Spinal cord (tissue), 10 donors: ENCODE data around the gene GAS2L1. TPM values are rescaled to one million over a fixed set of nuclear protein-coding genes. Genes with fewer than 3 reads are reported as not detected.
A peak's percentile ranks its signal among the peaks of the same experiment; 100 is the strongest.

Experiments
- DNase-seq, 6 donors: peaks; one replicate each; pipeline versions ENCODE4 v3.0.0 to v3.0.0-alpha.2; 2013 to 2015; ENCODE audit warnings: low spot score in 6 of 6, low read depth in 4 of 6
- H3K27ac ChIP-seq: one replicate; pipeline ENCODE4 v1.5.1; 2013; ENCODE audit warnings: low read depth, low read length, control low read depth
- H3K27me3 ChIP-seq: one replicate; pipeline ENCODE4 v1.6.1; 2013; ENCODE audit warnings: low read length; ENCODE audit not compliant: control insufficient read depth, insufficient read depth
- H3K36me3 ChIP-seq: one replicate; pipeline ENCODE4 v1.6.1; 2013; ENCODE audit warnings: low read length; ENCODE audit not compliant: control insufficient read depth, insufficient read depth
- H3K4me1 ChIP-seq: one replicate; pipeline ENCODE4 v1.6.1; 2013; ENCODE audit warnings: low read length; ENCODE audit not compliant: control insufficient read depth, insufficient read depth
- H3K4me3 ChIP-seq: one replicate; pipeline ENCODE4 v1.5.1; 2013; ENCODE audit warnings: low read depth, low read length, control low read depth
- H3K9me3 ChIP-seq: one replicate; pipeline ENCODE4 v1.6.1; 2013; ENCODE audit warnings: low read length; ENCODE audit not compliant: control insufficient read depth, insufficient read depth
- WGBS: methylation state at CpG from one replicate; pipeline ENCODE4 v1.1.5; 2013; ENCODE audit warnings: missing lambda C conversion rate; ENCODE audit not compliant: insufficient coverage; 5-methylcytosine and 5-hydroxymethylcytosine counted together
- polyA plus RNA-seq, 2 donors: library from polyadenylated mRNA; unstranded; fragments of 120-200 nt; gene quantifications; one replicate each; pipeline ENCODE4 v1.2.1, GENCODE V29; 2013; ENCODE audit not compliant: insufficient read length in 2 of 2
- total RNA-seq, 2 donors: library from RNA; depleted of rRNA in 1 of 2; stranded (reverse); fragments of 120-200 nt in 1 of 2; fragments of >200 nt in 1 of 2; gene quantifications; one replicate each; pipeline versions ENCODE4 v1.2.3 to v1.2.4, GENCODE V29; 2013 to 2014
- donor health status: healthy.

The GAS2L1 gene
- total and polyA plus RNA-seq, 4 donors: 5.7 to 28.4 (median 15.2) TPM

GRCh38 chr22:29338398-29338797, 31.9 kb downstream of the GAS2L1 start:
- no peak for DNase-seq
- Histone ChIP-seq H3K36me3 (peaks cover 99% of the 10 kb centered on the region), H3K27ac (no peak overlapping the region), H3K4me3 (no peak overlapping the region), H3K27me3 (no peaks in the 10 kb centered on the region), H3K4me1 (peaks cover 18% of the 10 kb centered on the region), H3K9me3 (no peaks in the 10 kb centered on the region)
- 96% methylated on average over 3 of the region's 6 CpGs for WGBS

GRCh38 chr22:29339381-29340235, 33.2 kb downstream of the GAS2L1 start:
- H3K27ac ChIP-seq: no peak overlapping the region
- no peak overlapping the region for H3K4me3 ChIP-seq
- peaks cover 92% of the 10 kb centered on the region for H3K36me3 ChIP-seq
- DNase-seq: no peak
- no peaks in the 10 kb centered on the region for H3K9me3 ChIP-seq
- H3K4me1 ChIP-seq: peaks cover 30% of the 10 kb centered on the region
- WGBS: 95% methylated on average over 14 of the region's 23 CpGs
- no peaks in the 10 kb centered on the region for H3K27me3 ChIP-seq

- Histone ChIP-seq H3K4me3 (no peak overlapping the region), H3K4me1 (peaks cover 37% of the 10 kb centered on the region), H3K9me3 (no peaks in the 10 kb centered on the region), H3K27me3 (no peaks in the 10 kb centered on the region), H3K27ac (no peak overlapping the region), H3K36me3 (peaks cover 82% of the 10 kb centered on the region)
- 93% methylated on average over 8 of the region's 8 CpGs for WGBS
- DNase-seq: no peak
Observed at GRCh38 chr22:29340566-29340965, 34.1 kb downstream of the GAS2L1 start.

GRCh38 chr22:29341056-29341848, 34.8 kb downstream of the GAS2L1 start:
- DNase-seq: no peak
- H3K27me3 ChIP-seq: no peaks in the 10 kb centered on the region
- WGBS: 98% methylated on average over 19 of the region's 25 CpGs
- H3K4me1 ChIP-seq: peaks cover 43% of the 10 kb centered on the region
- H3K9me3 ChIP-seq: no peaks in the 10 kb centered on the region
- no peak overlapping the region for H3K4me3 ChIP-seq
- no peak overlapping the region for H3K27ac ChIP-seq
- peaks cover 79% of the 10 kb centered on the region for H3K36me3 ChIP-seq

GRCh38 chr22:29341849-29342127, 35.3 kb downstream of the GAS2L1 start:
- Histone ChIP-seq H3K36me3 (peaks cover 79% of the 10 kb centered on the region), H3K4me3 (no peak overlapping the region), H3K4me1 (peaks cover 48% of the 10 kb centered on the region), H3K27me3 (no peaks in the 10 kb centered on the region), H3K27ac (no peak overlapping the region), H3K9me3 (no peaks in the 10 kb centered on the region)
- WGBS: 94% methylated on average over 2 of the region's 2 CpGs
- DNase-seq: no peak

- Histone ChIP-seq H3K4me1 (peaks cover 51% of the 10 kb centered on the region), H3K27me3 (no peaks in the 10 kb centered on the region), H3K9me3 (no peaks in the 10 kb centered on the region), H3K27ac (no peak overlapping the region), H3K4me3 (no peak overlapping the region), H3K36me3 (peaks cover 78% of the 10 kb centered on the region)
- WGBS: 95% methylated on average over 6 of the region's 6 CpGs
- no peak for DNase-seq
Observed at GRCh38 chr22:29342177-29342576, 35.7 kb downstream of the GAS2L1 start.

GRCh38 chr22:29342577-29343312, 36.3 kb downstream of the GAS2L1 start:
- 86% methylated on average over 10 of the region's 10 CpGs for WGBS
- DNase-seq: no peak
- Histone ChIP-seq H3K27ac (peak overlapping the region; percentile 47), H3K27me3 (no peaks in the 10 kb centered on the region), H3K9me3 (no peaks in the 10 kb centered on the region), H3K4me1 (peaks cover 46% of the 10 kb centered on the region), H3K4me3 (no peak overlapping the region), H3K36me3 (peaks cover 75% of the 10 kb centered on the region)

- DNase-seq: peak in 2 of 6 donors; percentile 47
- peaks cover 45% of the 10 kb centered on the region for H3K4me1 ChIP-seq
- no peaks in the 10 kb centered on the region for H3K27me3 ChIP-seq
- no peak overlapping the region for H3K4me3 ChIP-seq
- peaks cover 71% of the 10 kb centered on the region for H3K36me3 ChIP-seq
- WGBS: 37% methylated on average over 4 of the region's 7 CpGs
- H3K27ac ChIP-seq: peak overlapping the region; percentile 47
- H3K9me3 ChIP-seq: no peaks in the 10 kb centered on the region
Observed at GRCh38 chr22:29343313-29343805, 36.9 kb downstream of the GAS2L1 start.

- Histone ChIP-seq H3K36me3 (peaks cover 69% of the 10 kb centered on the region), H3K27ac (no peak overlapping the region), H3K27me3 (no peaks in the 10 kb centered on the region), H3K4me1 (peaks cover 45% of the 10 kb centered on the region), H3K9me3 (no peaks in the 10 kb centered on the region), H3K4me3 (no peak overlapping the region)
- peak in 5 of 6 donors; percentile 24 to 88 (median 58) for DNase-seq
- 5% methylated on average over 4 of the region's 5 CpGs for WGBS
Observed at GRCh38 chr22:29344137-29344536, 37.7 kb downstream of the GAS2L1 start.
